Measurements from ENCODE around the gene MRTFB.

Gene MRTFB

DNA sequence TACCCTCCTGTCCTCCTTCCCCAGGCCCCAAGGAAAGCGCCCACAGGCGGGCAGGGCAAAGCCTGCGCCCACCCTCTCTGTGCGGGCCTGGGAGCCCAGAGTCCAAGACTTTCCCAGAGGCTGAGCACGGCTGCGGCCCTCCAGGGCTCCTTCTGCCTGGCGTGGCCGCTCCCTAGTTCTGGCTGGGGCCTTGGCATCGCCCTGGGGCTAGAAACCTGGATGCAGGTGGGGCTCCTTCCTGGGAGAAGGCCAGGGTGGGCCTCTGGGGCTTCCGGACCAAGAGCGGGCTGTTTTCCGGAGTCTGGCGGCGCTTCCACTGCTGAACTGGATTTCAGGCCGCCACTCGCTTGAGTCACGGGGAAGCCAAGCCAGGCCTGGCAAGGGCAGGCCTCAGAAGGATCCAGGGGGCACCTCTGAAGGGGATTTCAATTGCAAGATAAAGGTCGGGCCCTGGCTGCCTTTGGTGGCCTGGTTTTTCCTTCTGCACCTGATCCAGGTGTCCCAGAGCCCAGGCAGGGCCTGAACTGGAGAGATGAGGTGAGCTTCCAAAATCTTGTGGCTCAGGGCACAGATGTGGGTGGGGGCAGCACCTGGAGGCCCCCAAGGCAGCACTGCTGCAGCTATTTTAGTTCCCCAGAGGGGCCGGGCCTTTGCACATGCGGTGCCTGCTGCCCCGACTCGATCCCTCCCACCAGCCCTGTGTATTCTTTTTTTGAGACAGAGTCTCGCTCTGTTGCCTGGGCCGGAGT is 227.4 kb downstream of the MRTFB start:
- DNase-seq: no peak

DNA sequence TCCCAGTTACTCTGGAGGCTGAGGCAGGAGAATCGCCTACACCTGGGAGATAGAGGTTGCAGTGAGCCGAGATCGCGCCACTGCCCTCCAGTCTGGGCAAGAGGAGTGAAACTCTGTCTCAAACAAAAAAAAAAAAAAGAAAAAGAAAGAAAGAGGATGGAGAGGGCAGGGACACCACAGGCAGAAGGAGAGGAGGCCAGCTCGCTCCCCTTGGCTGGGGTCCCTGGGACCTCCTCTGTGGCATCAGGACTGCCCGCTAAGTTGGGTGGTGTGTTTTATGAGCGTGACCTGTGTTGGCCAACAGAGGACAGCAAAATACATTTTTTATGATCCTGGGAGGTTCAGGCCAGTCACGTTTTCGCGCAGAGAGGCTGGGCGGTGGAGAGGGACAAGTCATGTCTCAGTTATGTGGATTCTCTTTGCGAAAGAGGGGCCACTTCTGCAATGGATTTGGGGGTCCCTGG is 229.6 kb downstream of the MRTFB start:
- DNase-seq: peak; percentile 39

DNA sequence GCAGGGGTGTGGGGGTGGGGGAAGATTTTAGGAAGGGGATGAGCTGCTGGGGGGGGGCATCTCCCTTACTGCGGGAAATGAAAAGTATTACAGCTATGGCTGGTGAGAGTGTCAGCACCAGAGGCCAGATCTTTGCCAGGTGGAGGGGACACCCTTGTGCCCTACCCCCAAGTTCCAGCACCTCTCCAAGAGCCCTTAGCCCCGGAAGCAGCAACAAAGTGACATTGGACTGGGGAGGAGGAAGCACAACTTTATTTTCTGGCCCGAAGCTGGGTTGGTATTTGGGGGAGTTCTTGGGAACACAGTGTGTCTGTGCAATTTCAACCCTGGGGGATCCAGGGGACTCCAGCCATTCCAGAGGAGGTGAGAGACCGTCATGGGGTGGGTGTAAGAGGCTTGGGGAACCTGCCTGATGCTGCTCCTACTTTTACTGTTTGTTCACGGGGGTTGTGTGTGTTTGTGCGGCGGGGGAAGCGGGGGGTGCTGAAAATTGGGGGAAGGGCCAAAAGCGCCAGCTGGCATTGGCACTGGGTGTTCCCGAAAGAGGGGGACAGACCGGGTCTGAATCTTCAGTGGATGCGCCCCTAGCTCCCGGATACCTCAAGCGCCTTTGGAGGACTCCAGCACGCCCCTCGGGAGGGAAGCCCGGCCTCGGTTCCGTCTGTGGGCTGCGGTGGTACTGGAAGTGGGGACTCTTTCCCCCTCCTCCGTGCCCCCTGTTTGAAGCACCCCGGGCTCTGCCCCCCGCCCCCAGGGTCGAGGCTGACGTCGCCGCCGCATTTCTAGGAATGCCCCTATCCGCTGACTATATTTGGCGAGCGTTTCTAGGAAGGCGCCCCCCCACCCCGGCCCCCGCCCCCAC is 230.3 kb downstream of the MRTFB start:
- peak; percentile 40 for DNase-seq

DNA sequence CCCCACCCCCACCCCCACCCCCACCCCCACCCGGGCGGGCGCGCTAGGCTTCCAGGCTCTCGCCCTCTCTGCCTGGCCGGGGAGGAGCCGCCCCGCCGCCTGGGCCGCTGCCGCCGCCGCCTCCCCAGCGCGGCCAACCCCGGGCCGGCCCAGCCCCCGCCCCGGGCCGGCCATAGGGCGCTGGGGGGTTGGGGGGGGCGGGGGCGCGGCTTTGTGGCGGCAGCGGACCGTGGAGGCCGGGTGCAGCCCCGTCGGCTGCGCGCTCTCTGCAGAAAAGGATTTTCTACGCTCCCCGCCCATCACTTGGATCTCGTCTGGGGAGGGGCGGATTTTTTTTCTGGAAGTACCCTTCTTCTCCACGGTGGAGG is 230.9 kb downstream of the MRTFB start:
- no peak for DNase-seq

DNA sequence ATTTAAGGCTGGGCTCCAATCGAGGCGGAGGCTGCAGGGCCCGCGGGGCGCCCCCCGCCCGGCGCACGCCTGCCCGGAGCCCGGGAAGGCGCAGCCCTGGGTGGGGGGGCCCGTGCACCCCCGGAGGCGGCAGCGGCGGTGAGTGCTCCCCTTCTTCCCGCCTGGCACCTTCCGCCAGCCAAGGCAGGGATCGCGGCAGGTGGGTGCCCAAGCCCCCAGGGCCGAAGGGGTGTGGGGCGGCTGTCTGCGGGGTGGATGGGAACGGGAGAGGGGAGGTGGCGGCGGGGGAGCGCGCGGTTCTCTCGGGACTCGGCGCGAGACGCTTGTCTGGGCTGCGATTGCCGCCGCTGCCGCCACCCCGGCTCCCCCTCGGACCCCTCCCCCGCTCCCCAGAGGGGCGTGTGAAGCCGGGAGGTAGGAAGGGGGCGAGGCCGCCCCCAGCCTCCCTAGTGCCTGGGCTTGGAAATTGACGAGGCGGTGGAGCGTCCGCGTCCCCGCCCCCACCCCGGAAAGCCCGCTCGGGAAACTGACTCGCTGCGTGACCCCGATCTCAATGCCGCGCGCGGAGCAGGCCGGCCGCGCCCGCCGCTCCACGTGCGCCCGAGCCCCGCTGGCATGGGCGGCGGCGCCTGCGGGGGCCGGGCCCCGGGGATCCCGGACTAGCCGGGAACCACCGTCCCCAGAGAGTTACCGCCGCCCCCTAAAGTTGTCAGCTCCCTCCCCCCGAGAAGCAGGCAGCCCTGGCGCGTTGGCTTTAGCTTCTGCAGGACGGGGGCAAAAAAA is 231.5 kb downstream of the MRTFB start:
- DNase-seq: no peak

DNA sequence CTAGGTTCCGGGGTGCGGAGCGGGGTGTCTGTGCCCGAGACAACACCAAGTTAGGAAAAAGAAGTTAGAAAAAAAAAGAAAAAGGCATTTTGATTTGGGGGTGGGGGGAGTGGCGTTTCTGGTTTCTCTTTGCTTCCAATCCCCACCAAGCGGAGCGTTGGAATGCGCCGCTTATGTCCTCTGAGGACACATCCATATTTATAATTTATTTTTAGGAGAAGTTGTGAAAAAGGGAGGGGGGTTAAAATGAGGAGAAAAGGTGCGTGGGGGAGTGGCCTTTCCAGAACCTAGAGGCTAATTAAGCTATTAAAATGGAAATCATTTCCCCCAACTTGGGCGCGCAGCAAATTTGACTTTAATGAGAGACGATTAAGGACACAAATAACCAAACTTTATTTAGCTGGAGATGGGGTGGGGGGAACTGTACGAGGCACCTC is 232.1 kb downstream of the MRTFB start:
- DNase-seq: no peak

DNA sequence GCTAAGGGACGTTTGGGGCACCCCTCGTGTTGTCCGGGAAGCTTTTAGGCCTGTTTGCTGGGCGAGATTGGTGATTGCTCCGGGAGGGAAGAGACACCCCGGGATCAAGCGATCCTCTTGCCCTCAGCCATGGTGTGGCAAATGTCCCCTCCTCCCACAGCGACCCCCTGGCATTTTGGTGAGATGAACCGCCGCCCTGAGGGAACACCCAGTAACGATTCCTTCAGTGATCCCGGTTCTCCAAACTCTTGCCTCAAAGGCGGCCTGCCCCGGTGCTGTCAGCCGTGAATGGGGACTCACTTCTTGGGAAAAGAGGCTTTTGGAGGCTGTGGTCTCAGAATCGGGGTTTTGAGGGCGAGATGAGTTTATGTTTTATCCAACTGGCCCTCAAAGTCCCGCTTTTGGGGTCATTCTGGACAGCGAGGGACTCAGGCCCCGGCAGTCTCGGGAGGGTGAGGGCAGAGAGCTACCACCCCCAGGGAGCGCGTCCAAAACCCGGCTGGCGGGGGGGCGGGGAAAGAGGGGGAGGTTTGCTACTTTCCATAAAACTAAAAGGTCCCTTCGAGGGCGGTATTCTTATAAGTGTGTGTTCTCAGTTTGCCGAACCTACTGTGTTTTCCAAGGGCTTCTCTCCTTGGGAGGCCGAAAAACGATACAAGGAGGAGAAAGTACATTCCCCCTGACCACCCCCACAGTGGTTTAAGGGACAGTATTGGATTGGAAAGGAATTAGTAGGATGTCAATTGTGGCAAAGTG is 232.7 kb downstream of the MRTFB start:
- DNase-seq: no peak

DNA sequence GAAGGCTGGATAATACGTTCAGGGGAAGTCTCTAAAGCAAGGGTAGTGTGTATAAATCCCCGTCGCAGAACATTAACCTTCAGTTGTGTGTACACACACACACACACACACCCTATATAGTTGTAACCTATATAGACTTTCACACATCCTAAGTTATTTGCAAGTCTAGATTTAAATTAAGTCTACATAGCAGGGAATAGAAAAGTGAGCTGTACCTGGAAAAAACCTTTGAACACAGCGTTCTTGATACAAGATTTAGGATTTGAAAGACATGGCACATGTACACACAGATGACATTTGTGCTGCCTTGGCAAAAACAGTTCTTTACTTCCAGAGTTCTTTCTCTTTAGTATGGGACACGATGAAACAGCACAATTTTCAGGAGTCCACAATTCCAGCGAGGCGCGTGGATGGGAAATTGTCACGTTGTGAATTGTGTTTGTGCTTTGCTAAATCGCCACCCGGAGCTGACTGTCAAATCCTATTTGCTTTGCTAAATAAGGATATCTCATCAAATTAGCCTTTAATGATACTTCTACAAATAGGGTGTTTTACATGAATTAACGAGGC is 233.9 kb downstream of the MRTFB start:
- no peak for DNase-seq

DNA sequence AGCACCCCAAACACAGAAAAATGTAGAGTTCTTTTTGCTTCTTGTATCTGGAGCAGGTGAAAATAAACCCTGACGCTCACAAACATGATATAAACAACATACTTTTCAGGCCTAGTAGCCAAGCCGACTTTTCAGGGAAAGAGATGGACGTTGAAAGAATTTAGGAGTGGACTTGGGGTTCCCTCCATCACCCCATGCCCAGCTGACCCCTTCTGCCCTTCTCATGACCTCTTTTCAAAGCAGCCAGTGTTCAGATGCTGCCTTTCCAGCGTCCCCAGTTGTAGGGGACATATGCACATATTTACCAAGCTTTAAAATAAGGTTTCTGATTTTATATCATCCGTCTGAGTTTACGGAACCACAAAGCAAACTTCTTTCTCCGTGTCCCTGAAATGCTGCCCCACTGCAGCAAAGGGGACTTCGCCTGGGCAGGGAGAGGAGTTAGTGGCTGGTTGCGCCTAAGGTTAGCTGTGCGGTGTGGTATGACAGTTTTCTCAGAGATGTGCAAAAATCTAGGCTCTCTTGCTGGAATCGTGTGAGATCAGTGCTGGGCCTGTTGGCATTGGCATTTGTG is 235.5 kb downstream of the MRTFB start:
- DNase-seq: no peak

DNA sequence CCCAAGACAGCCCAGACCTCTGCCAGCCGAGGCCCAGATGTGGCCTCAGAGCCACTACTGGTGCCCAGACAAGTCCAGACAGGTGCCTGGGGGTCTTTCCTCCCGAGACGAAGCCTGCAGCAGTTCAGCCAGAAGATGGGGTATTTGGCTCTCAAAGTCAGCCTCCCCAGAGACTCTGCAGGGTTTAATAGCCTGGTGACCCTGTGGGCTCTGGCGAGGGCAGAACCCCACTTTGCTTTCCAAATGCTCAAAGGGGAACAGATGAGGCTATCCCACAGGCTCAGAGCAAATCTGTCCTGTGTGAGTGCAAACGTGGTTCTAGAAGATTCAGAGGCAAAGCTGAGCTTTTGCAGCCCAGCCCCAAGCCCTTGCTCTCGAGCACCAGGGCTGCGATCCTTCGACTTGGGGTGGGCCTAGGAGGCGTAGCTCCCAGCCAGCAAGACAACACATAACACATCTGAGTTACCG is 236.0 kb downstream of the MRTFB start:
- no peak for DNase-seq

DNA sequence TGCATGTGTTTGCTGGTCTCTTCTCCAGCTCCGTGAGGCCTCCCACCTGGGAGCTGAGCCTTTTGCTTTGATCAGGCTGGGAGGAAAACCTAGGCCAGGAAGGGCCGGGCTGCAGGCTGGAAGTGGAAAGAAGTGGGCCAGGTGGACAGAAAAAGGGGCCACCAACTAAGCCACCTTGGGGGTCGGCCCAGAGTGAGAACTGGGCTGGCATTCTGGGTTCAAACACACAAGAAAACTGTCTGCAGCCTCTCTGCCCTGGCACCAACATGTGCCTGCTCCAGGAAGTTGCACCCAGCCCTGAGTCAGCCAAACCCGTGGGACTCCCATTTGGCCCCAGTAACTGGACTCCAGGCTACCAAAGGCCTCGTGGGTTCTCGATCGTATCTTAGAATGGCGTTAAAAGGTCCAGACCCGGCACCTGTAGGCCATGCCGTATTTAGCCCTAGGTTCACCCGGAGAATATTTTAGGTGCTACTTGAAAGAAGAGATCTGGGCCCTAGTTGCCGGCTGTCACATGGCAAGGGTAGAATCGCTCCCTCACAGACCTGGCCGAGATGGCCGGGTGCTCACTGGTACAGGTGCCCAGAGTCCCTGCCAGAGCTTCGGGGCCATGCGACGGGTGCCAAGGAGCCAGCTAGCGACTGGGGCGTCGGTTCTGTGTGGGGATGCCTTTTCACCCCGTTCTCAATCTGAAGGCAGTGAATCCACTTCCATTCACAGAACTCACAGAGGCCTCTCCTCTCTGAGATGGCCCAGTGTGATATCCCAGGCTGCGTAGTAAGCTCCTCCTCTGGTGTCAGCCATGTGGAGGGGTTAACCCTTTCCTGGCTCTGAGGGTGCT is 236.6 kb downstream of the MRTFB start:
- no peak for DNase-seq

DNA sequence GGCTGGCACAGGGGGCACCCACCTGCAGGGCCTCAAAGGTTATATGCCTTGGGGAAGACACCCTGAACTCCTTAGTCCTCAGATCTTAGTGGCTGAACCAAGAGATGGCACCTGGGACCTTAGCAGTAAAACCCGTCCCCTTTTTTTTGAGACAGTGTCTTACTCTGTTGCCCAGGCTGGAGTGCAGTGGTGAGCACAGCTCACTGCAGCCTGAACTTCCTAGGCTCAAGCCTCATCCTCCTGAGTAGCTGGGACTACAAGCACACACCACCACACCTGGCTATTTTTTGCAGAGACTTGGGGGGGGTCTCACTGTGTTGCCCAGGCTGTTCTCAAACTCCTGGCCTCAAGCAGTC is 237.2 kb downstream of the MRTFB start:
- no peak for DNase-seq

DNA sequence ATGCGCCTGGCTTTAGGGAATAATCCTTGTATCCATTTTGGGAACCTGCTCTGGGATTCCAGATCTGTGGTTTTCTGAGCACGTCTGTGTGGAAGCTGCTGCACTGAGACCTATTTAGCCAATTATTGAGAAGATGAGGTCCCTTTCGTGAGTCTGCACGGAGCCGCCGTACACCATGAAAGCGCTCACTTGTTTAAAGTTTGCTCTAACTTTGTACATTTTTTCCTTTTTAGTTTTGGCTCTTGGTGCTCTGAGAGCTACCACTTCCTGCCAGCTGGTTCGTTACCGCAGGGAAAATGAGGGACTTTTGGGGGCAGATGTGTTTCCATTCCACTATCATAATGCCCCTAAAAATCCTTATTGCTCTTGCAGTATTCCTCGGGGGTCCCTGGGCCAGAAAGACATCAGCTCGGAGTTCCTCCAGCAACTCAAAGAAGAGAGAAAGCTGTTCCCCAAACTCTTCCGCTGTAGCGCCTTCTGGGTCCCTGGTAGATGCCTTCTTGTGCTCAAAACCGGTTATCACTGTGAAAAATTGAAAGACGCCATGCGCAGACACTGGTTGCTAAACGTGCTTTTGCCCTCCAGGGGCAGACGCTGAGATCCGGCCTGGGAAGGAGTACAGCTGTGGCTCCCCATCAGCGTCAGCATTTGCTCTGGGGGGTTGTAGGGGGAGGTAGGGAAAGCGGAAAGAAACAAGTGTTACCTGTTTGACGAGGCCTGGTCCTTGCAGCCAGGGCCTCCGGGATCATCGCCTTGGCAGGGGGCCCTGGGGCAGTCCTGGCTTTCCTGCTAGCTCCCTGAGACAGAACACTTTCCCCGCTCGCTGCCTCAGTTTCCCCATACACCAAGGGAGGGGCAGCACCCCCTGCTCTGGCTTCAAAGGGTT is 238.1 kb downstream of the MRTFB start:
- peak; percentile 18 for DNase-seq

DNA sequence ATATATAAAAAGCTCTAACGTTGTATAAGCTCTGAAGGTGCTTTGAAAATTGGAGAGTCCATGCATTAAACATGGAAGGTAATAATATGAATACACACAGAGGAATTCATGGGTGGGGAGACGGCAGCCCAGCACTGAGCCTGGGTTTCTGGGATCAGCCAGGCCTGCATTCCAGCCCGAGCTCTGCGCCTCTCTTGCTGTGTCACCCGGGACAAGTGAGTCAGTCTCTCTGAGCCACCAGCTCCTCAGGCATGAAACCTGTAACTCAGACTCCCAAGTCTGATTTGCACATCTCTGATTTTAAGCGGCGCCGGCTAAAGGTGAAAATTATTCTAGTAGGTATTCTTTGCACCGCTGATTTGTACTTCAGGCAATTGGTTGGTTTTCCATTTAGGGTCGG is 238.8 kb downstream of the MRTFB start:
- DNase-seq: no peak

DNA sequence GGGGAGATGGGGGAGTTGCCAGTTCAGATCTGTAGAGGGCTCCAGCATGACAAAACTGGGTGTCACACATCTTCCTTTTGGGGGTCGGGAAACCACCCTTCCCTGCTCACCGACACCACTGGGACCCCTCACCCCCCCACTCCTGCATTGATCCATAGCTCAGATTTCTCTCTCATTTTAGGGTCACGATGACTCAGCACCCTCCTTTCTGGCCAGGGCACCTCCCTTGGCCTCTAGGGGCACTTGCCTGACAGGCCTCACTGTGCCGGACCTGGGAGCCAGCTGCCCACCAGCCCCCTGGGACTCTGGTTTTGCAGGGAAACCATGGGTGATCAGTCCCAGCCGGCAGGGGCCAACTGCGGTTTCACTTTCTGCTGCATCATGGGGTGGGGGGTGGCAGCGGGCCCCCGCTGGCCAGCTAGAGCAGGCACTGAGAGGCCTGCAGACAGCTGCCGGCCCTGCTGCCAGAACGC is 239.4 kb downstream of the MRTFB start:
- DNase-seq: no peak

DNA sequence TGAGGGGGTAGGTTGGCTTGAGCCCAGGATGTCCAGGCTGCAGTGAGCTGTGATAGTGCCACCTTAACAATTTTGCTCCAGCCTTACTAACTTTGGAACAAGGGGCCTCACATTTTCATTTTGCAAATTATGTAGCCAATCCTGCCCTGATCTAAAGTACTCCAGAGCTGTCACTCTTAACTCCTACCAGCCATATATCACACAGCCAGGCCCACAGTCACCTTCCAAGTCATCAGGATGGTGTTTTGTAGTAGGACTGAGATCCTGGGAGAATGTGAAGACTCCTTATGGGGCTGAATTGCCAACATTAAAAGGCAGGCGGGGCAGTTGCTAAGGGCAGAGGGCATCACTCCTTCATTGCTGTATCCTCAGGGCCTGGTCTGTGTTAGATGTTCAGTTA is 243.0 kb downstream of the MRTFB start:
- DNase-seq: no peak

DNA sequence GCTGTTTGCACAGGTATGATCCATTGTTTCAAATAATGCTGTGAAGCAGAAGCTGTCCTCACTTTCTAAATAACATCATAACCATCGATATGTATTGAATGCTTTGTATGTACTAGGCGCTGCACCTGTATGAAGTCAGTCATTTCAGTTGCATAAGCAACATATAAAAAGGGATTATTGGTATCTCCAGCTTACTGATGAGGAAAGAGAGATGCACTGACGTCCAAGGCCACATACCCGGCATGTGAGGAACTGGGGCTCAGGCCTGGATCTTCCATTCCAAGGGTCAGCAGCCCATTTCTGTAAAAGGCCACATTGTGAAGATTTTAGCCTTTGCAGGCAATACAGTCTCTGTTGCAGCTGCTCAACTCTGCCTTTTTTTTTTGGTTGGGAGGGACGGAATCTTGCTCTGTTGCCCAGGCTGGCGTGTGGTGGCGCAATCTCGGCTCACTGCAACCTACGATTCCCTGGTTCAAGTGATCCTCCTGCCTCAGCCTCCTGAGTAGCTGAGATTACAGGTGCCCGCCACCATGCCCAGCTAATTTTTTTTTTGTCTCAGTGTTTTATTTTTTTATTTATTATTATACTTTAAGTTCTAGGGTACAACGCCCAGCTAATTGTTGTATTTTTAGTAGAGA is 244.7 kb downstream of the MRTFB start:
- DNase-seq: no peak

All from CD4-positive, alpha-beta T cell treated with Interleukin-10 for 1 hour (primary cell).